Suppressor macrophage treated with lipopolysaccharide for 1 hour (primary cell): Measurements from ENCODE around the gene PNRC2.
"Not testable (repeated sequence)": the region's sequence is repeated elsewhere in the genome, so short reads cannot be mapped to it uniquely, and the experiment has no call there.

Experiments used
- DNase-seq, 3 donors: peaks; one replicate each; pipeline ENCODE4 v3.0.0-alpha.2; 2020 to 2022

Gene PNRC2

DNA sequence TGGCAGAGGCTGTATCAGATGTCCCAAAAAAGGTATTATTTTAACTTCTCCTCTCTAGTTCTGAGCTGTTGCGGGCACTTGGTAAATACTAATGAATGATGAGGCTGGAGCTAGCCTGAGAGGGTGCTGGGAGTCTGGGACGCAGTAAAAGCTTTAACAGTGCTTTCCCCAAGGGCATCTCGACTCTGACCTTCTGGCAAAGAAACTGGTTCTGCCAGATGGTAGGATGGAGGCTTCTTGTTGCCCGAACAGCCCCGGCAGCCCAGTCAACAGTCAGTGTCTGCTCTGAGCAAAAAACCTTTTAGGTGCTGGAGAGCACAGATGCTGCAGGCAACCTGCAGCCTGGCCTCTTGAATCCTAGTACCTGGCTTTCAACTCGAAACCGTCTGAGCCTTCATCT is 2.5 kb upstream of the PNRC2 start:
- no peak for DNase-seq

DNA sequence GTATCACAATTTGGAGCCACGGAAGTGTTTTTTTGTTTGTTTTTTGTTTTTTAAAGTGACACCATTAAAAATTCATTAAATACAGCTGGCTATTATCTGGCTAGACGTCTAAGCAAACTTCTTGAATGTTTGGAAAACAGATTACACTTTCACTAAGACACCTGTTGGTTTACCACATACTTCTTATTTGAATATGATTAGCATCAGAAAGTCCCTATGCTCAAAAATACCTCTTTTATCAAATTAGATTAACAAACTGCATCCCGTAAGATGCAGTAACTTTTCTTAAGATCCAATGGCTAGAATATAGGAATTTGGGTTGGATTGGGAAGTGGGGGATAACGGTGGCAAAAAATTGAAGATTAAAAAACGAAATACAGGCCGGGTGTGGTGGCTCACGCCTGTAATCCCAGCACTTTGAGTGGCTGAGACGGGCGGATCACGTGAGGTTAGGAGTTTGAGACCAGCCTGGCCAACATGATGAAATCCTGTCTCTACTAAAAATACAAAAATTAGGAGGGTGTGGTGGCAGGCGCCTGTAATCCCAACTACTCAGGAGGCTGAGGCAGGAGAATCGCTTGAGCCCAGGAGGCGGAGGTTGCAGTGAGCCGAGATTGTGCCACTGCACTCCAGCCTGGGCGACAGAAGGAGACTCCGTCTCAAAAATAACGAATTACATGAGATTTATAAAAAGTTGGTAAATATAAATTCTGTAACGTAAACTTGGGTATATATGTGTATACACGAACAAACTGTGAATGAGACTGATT is 1.4 kb upstream of the PNRC2 start:
- peak; percentile 25 to 48 (median 36) for DNase-seq

DNA sequence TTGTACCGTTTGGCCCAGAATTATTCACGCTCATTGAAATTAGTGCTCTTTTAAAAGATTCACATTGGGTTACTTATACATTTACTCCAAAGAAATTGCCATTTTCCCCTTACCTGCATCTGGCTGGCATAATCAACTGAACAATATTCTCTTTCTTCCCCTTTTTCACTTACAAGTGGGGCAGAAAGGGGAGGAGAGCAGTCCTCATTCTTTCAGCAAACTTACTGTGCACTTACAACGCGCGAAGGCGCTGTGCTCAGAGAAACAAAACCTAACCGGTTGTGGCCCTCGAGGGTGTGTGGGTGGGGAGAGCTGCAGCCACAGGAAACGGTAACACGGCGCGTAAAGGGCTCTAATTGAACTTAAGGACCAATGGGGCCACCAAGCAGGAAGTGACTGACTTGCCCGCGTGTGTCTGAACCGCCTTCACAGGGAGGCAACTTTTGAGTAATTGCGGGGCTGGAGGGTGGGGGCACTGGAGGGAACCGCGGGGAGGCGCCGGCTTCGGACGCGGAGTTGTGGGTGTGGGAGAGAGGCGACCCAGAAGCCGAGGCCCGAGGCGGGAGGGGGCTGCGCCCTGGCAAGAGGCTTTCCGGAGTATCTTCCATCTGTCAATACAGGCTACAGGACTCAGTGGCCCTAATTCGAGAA is 693 bp upstream of the PNRC2 start:
- DNase-seq = peak; percentile 98 to 100 (median 99)

DNA sequence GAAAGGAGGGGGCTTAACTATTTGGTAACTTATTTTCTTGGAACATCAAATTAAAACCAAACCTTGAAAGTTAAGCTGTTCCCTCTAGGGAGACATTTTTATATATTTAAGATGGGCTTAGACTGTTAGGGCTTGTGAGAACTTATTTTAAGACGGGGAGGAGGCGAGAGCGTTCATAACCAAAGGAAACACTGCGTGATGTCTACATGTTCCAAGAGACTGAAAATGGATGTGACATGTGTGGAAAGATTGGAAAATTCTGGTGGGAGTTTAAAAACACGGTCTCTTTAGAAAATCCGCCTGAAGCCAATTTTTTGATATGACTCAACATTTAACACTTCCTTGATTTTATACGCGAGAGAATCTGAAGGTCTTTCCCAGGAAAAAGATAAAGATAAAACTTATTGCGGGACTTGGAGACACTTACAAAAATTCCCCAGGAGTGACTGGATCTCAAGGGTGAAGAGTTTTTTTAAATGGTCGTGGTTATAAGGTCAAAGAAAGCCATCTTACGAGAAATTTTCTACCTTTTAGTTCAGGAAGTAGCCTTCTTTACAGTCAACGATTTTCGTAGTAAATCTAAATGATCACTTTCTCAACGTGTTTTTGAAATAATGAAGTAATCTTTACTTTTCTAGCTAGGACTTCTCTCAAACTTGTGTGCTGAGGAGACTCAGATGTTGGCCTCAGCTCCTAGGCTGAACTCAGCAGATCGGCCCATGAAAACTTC is 828 bp downstream of the PNRC2 start:
- peak; percentile 75 to 93 (median 90) for DNase-seq

GRCh38 chr1:23963617-23964234 is 4.1 kb downstream of the PNRC2 start:
- no peak for DNase-seq

DNA sequence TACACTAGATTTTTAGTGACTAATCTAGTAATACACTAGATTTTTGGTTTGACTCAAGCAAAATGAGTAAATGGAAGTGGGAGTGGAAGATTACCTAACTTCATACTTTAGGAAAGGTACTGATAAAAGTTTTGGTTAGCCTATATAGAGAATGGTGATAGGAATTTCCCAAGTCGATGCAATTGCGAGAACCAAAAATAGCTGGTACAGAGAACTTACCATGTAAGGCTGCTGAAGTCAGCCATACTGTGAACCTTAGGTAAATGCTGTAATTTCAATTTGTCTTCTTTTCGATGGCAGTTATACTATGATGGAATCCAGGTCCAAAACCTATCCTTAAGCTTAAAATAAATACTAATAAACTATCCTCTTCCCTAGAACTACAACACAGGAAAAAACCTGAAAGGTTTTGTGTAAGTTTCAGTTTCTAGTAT is 4.6 kb downstream of the PNRC2 start:
- peak; percentile 34 to 69 (median 54) for DNase-seq

GRCh38 chr1:23964790-23965740 is 5.4 kb downstream of the PNRC2 start:
- peak; percentile 71 to 93 (median 93) for DNase-seq

DNA sequence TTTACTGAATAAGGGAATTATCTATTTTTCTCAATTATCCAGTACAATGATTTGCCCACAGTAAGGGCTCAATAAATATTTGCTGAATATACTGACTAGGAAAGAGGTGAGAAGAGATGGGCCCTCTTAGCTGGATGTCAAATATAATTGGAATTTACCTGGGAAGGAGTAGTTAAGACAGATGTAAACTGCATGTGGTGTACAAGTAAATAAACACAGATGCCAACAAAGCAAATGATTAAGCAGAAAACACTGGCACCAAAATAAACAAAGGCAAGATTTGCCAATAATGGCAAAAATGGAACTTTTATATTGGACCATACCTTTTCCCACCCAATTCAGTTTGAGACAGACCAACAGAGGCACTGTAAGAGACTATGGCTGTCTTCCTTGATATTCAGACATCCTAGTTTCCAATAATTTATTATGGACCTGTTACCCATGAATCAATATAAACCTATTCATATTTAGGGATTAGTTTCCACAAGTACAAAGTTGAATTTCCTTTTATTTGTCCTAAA is 7.4 kb downstream of the PNRC2 start:
- no peak for DNase-seq

- DNase-seq = no peak
Observed at GRCh38 chr1:23967871-23968270, 8.2 kb downstream of the PNRC2 start.

GRCh38 chr1:23977187-23977853 is 17.7 kb downstream of the PNRC2 start:
- DNase-seq = peak in 1 of 3 donors; percentile 17

GRCh38 chr1:23977854-23978191 is 18.2 kb downstream of the PNRC2 start:
- DNase-seq = peak in 1 of 3 donors; percentile 17

GRCh38 chr1:23978805-23979204 is 19.2 kb downstream of the PNRC2 start:
- DNase-seq = peak in 1 of 3 donors; percentile 26

GRCh38 chr1:23979387-23979880 is 19.8 kb downstream of the PNRC2 start:
- DNase-seq = peak in 2 of 3 donors; percentile 6 to 21

- peak; percentile 99 to 100 (median 99) for DNase-seq
Observed at GRCh38 chr1:23979881-23980727, 20.5 kb downstream of the PNRC2 start, which contains the start of gene SRSF10. Gene SRSF10 (minus strand): TSS chr1:23980327. CDS start chr1:23980255, 72 bp downstream.

DNA sequence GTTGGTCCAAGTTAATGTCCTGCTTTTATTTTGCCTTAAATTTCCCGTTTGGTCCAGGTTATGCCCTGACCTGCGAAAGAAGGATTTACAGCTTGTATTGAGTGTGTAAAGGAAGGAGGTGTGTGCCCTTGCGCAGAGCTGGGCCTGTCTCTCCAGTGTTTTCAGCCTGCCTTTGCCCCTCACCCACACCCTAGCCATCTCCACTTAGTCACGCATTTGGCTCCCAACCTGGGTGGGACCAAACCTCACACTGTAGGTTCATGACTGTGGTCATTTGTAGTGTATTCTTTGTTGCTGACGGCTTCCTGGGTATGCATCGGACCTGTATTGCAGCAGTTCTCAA is 21.1 kb downstream of the PNRC2 start:
- peak; percentile 16 to 24 (median 23) for DNase-seq

- DNase-seq = peak in 1 of 3 donors; percentile 11
Observed at GRCh38 chr1:23984417-23985186, 25.0 kb downstream of the PNRC2 start.

- peak in 1 of 3 donors; percentile 9 for DNase-seq
Observed at GRCh38 chr1:23987038-23987437, 27.4 kb downstream of the PNRC2 start.

GRCh38 chr1:23989263-23989662 is 29.6 kb downstream of the PNRC2 start:
- peak in 1 of 3 donors; percentile 14 for DNase-seq

DNA sequence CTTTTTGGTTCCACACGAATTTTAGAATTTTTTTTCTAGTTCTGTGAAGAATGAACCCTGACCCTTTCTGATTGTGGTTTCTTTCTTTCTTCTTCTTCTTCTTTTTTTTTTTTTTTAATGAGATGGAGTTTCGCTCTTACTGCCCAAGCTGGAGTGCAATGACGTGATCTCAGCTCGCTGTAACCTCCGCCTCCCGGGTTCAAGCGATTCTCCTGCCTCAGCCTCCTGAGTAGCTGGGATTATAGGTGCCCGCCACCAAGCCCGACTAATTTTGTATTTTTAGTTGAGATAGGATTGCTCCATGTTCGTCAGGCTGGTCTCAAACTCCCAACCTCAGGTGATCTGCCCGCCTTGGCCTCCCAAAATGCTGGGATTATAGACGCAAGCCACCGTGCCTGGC is 32.4 kb downstream of the PNRC2 start:
- DNase-seq = not testable (repeated sequence)
